CD14-positive monocyte (primary cell): Measurements from ENCODE around the gene NIPAL3. TPM values are rescaled to one million over a fixed set of nuclear protein-coding genes. Genes with fewer than 3 reads are reported as not detected.
"Not testable (repeated sequence)": the region's sequence is repeated elsewhere in the genome, so short reads cannot be mapped to it uniquely, and the experiment has no call there.

ENCODE experiments used
- DNase-seq, 3 donors: peaks; one replicate each; pipeline ENCODE4 v3.0.0-alpha.2; 2011 to 2022
- H2AFZ ChIP-seq: 2 replicates; pipeline ENCODE4 v1.6.0; 2012; ENCODE audit warnings: mild to moderate bottlenecking, low read depth, low read length, inconsistent platforms; ENCODE audit not compliant: insufficient read depth, poor library complexity, severe bottlenecking
- H3K27ac ChIP-seq, 2 donors: 1 replicate in 1 of 2; 2 replicates in 1 of 2; pipeline ENCODE4 v1.5.1; 2012 to 2013; ENCODE audit warnings: low read length in 2 of 2, control low read depth in 1 of 2, inconsistent platforms in 1 of 2, low read depth in 1 of 2, mild to moderate bottlenecking in 1 of 2
- H3K27me3 ChIP-seq, 2 donors: one replicate each; pipeline versions ENCODE4 v1.6.0 to v1.6.1; 2011 to 2013; ENCODE audit warnings: low read length in 2 of 2; ENCODE audit not compliant: control insufficient read depth in 2 of 2, insufficient read depth in 2 of 2
- H3K36me3 ChIP-seq, 2 donors: replicated peaks in 1 of 2; 1 replicate in 1 of 2; 2 replicates in 1 of 2; pipeline versions ENCODE4 v1.5.1 to v1.6.1; 2012 to 2013; ENCODE audit warnings: low read length in 2 of 2, control low read depth in 1 of 2, inconsistent platforms in 1 of 2, mild to moderate bottlenecking in 1 of 2; ENCODE audit not compliant: insufficient read depth in 2 of 2, control insufficient read depth in 1 of 2
- H3K4me1 ChIP-seq, 2 donors: 1 replicate in 1 of 2; 2 replicates in 1 of 2; pipeline versions ENCODE4 v1.5.1 to v1.6.1; 2012 to 2013; ENCODE audit warnings: low read length in 2 of 2, control low read depth in 1 of 2, inconsistent platforms in 1 of 2, mild to moderate bottlenecking in 1 of 2, moderate library complexity in 1 of 2; ENCODE audit not compliant: insufficient read depth in 2 of 2, control insufficient read depth in 1 of 2
- H3K4me2 ChIP-seq: replicated peaks from 2 replicates; pipeline ENCODE3; 2012; ENCODE audit warnings: low read length, moderate library complexity, mild to moderate bottlenecking; ENCODE audit not compliant: poor library complexity, severe bottlenecking; ENCODE audit errors: extremely low read depth
- H3K4me3 ChIP-seq, 3 experiments: fragments of 200-600 bp in 1 of 3; sonication (generic) in 1 of 3; replicated peaks in 1 of 3; 1 replicate in 2 of 3; 2 replicates in 1 of 3; pipeline ENCODE4 v1.5.1; 2011 to 2013; ENCODE audit warnings: low read length in 3 of 3, mild to moderate bottlenecking in 3 of 3, control low read depth in 2 of 3, low read depth in 2 of 3, inconsistent platforms in 1 of 3, moderate library complexity in 1 of 3
- H3K79me2 ChIP-seq: 2 replicates; pipeline ENCODE4 v1.6.0; 2012; ENCODE audit warnings: mild to moderate bottlenecking, control low read depth, inconsistent platforms, low read length, moderate library complexity; ENCODE audit not compliant: insufficient read depth
- H3K9ac ChIP-seq: 2 replicates; pipeline ENCODE4 v1.6.0; 2017; ENCODE audit warnings: low read length, mild to moderate bottlenecking; ENCODE audit not compliant: insufficient read depth, poor library complexity, severe bottlenecking
- H3K9me3 ChIP-seq, 2 donors: replicated peaks in 1 of 2; 1 replicate in 1 of 2; 2 replicates in 1 of 2; pipeline versions ENCODE4 v1.5.1 to v1.6.1; 2012 to 2013; ENCODE audit warnings: low read length in 2 of 2, control low read depth in 1 of 2; ENCODE audit not compliant: control insufficient read depth in 1 of 2, insufficient read depth in 1 of 2
- H4K20me1 ChIP-seq: 2 replicates; pipeline ENCODE4 v1.6.0; 2012; ENCODE audit warnings: mild to moderate bottlenecking, low read length, control low read depth, moderate library complexity; ENCODE audit not compliant: insufficient read depth
- H3K27ac Mint-ChIP-seq, 7 donors: one replicate each; pipeline ENCODE4 v1.8.0; 2020; ENCODE audit warnings: mild to moderate bottlenecking in 7 of 7, mixed read lengths in 7 of 7, moderate library complexity in 6 of 7, inconsistent platforms in 2 of 7
- H3K27me3 Mint-ChIP-seq, 3 donors: one replicate each; pipeline ENCODE4 v1.8.0; 2021 to 2022; ENCODE audit warnings: low read depth in 3 of 3, mild to moderate bottlenecking in 3 of 3, mixed read lengths in 3 of 3, moderate library complexity in 3 of 3, inconsistent platforms in 1 of 3
- H3K36me3 Mint-ChIP-seq, 2 donors: one replicate each; pipeline ENCODE4 v1.8.0; 2020; ENCODE audit warnings: mixed read lengths in 2 of 2, inconsistent platforms in 1 of 2, mild to moderate bottlenecking in 1 of 2
- H3K4me1 Mint-ChIP-seq: one replicate; pipeline ENCODE4 v1.8.0; 2020; ENCODE audit warnings: mild to moderate bottlenecking, mixed read lengths
- H3K4me3 Mint-ChIP-seq, 2 donors: one replicate each; pipeline ENCODE4 v1.8.0; 2020; ENCODE audit warnings: mild to moderate bottlenecking in 2 of 2, mixed read lengths in 2 of 2, moderate library complexity in 1 of 2
- H3K9me3 Mint-ChIP-seq, 7 donors: one replicate each; pipeline ENCODE4 v1.8.0; 2020 to 2022; ENCODE audit warnings: mixed read lengths in 7 of 7, mild to moderate bottlenecking in 6 of 7, moderate library complexity in 6 of 7, inconsistent platforms in 2 of 7
- WGBS: methylation state at CpG from one replicate; pipeline ENCODE4 v1.1.5; 2013; ENCODE audit warnings: missing lambda C conversion rate; ENCODE audit not compliant: insufficient coverage; 5-methylcytosine and 5-hydroxymethylcytosine counted together
- intact Hi-C, 2 donors: fragments of 100-400 bp; cut with micrococcal nuclease; formaldehyde crosslinking; loops; one replicate each; pipeline versions ENCODE4 v1.15.0 to v1.15.1; 2023
- polyA plus RNA-seq, 3 donors: library from polyadenylated mRNA; depleted of rRNA in 1 of 3; unstranded in 2 of 3; stranded (reverse) in 1 of 3; fragments of 300-500 nt in 2 of 3; fragments of >200 nt in 1 of 3; fragmentation: Illumina TruSeq in 2 of 3; gene quantifications; 1 replicate in 2 of 3; 2 replicates in 1 of 3; pipeline ENCODE4 v1.2.3, GENCODE V29; 2012 to 2021
- TF ChIP-seq, protein P1 (sequence below): fragments of 200-600 bp; IDR thresholded peaks from one replicate; pipeline ENCODE4 v1.8.0; 2022; ENCODE audit warnings: antibody characterized with exemption, mild to moderate bottlenecking

Gene NIPAL3
- polyA plus RNA-seq, 3 donors: 5.9 to 9.6 (median 6.6) TPM

DNA sequence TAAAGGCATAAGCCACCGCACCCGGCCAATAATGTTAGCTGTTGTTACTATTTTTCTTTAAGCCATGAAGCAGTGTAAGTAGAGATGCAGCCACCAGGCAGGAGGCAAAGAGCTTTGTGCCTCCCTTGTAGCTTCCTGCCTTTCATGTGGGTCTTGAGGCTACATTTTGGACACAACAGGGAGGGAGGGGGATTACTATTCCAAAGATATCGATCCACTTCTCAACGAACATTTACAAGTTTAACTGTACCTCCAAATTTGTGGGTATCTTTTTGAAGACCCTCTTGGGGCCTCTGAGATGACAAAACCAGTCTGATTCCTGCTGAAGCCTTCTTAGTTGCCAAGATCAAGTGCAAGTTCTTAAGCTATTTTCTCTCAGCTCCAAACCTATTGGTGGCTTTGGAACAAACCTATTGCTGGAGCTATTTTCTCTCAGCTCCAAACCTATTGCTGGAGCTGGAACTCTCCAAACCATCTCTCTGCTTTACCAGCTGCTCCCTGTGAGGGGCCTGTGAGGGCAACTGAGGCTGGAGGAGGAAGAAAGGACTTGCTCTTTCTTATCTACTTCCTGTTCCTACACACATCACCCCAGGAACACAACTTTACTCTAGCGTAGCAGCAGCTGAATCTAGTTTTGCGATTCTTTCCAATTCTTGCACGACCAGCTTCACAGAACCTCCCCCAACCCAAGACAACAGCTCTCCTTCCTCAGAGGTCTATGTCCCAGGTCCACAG lies 70.9 kb downstream of the NIPAL3 start:
- no peak overlapping the region for H3K4me3 ChIP-seq
- no peaks in the 10 kb centered on the region for H3K36me3 ChIP-seq
- no peaks in the 10 kb centered on the region for H3K27me3 ChIP-seq
- Mint-ChIP-seq H3K9me3 (peaks cover 8 to 18% (median 9%) of the 10 kb centered on the region in 7 donors), H3K27me3 (peaks cover 0 to 4% (median 1%) of the 10 kb centered on the region in 3 donors), H3K27ac (no peak overlapping the region), H3K4me1 (peaks cover 11% of the 10 kb centered on the region), H3K36me3 (peaks cover 0 to 3% of the 10 kb centered on the region in 2 donors), H3K4me3 (no peak overlapping the region)
- no peaks in the 10 kb centered on the region for H4K20me1 ChIP-seq
- H3K9ac ChIP-seq: no peak overlapping the region
- no peaks in the 10 kb centered on the region for H3K79me2 ChIP-seq
- WGBS: 78% methylated on average over 5 of the region's 7 CpGs
- DNase-seq: no peak
- intact Hi-C loops: no loop called here
- no peak overlapping the region for H3K4me2 ChIP-seq
- H2AFZ ChIP-seq: no peak overlapping the region
- TF ChIP-seq, protein P1, sequence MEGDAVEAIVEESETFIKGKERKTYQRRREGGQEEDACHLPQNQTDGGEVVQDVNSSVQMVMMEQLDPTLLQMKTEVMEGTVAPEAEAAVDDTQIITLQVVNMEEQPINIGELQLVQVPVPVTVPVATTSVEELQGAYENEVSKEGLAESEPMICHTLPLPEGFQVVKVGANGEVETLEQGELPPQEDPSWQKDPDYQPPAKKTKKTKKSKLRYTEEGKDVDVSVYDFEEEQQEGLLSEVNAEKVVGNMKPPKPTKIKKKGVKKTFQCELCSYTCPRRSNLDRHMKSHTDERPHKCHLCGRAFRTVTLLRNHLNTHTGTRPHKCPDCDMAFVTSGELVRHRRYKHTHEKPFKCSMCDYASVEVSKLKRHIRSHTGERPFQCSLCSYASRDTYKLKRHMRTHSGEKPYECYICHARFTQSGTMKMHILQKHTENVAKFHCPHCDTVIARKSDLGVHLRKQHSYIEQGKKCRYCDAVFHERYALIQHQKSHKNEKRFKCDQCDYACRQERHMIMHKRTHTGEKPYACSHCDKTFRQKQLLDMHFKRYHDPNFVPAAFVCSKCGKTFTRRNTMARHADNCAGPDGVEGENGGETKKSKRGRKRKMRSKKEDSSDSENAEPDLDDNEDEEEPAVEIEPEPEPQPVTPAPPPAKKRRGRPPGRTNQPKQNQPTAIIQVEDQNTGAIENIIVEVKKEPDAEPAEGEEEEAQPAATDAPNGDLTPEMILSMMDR: no peak
- peaks cover 8 to 12% of the 10 kb centered on the region in 2 donors for H3K4me1 ChIP-seq
- H3K9me3 ChIP-seq: peaks cover 0 to 13% of the 10 kb centered on the region in 2 donors
- H3K27ac ChIP-seq: no peak overlapping the region

DNA sequence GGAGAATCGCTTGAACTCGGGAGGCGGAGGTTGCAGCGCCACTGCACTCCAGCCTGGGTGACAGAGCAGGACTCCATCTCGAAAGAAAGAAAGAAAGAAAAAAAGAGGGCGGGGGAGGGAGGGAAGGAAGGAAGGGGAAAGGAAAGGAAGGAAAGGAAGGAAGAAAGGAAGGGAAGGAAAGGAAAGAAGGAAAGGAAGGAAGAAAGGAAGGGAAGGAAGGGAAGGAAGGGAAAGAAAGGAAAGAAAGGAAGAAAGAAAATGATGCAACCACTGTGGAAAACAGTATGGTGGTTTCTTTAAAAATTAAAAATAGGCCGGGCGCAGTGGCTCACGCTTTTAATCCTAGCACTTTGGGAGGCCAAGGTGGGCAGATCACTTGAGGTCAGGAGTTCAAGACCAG lies 71.9 kb downstream of the NIPAL3 start:
- Histone ChIP-seq H3K9ac (no peak overlapping the region), H3K4me1 (peaks cover 0 to 2% of the 10 kb centered on the region in 2 donors), H2AFZ (no peak overlapping the region), H3K9me3 (peaks cover 0 to 13% of the 10 kb centered on the region in 2 donors), H3K4me3 (no peak overlapping the region), H3K4me2 (no peak overlapping the region), H3K79me2 (no peaks in the 10 kb centered on the region), H3K27ac (no peak overlapping the region), H3K27me3 (no peaks in the 10 kb centered on the region), H3K36me3 (no peaks in the 10 kb centered on the region), H4K20me1 (no peaks in the 10 kb centered on the region)
- Mint-ChIP-seq H3K36me3 (peaks cover 0 to 3% of the 10 kb centered on the region in 2 donors), H3K4me3 (no peak overlapping the region), H3K9me3 (peaks cover 7 to 16% (median 9%) of the 10 kb centered on the region in 7 donors), H3K27ac (no peak overlapping the region), H3K27me3 (peaks cover 0 to 4% (median 1%) of the 10 kb centered on the region in 3 donors), H3K4me1 (peaks cover 3% of the 10 kb centered on the region)
- no peak for DNase-seq
- intact Hi-C loops: no loop called here
- TF ChIP-seq, protein P1: no peak
- 73% methylated on average over 6 of the region's 9 CpGs for WGBS

DNA sequence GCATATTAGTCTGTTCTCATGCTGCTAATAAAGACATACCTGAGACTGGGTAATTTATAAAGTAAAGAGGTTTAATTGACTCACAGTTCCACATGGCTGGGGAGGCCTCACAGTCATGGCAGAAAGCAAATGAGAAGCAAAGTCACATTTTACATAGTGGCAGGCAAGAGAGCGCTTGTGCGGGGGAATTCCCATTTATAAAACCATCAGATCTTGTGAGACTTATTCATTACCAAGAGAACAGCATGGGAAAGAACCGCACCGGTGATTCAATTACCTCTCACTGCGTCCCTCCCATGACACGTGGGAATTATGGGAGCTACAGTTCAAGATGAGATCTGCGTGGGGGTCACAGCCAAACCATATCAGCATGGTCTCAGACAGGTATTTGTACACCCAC lies 72.6 kb downstream of the NIPAL3 start:
- intact Hi-C loops: not testable (repeated sequence)

More for the DNA sequence above, 72.6 kb downstream of the NIPAL3 start:
- H3K9ac ChIP-seq, H3K27me3 ChIP-seq, H3K36me3 ChIP-seq, H3K4me1 Mint-ChIP-seq, H3K4me2 ChIP-seq, H2AFZ ChIP-seq, H3K4me3 Mint-ChIP-seq, H3K27ac ChIP-seq, H3K27me3 Mint-ChIP-seq, H3K4me3 ChIP-seq, H3K79me2 ChIP-seq, H3K4me1 ChIP-seq, H4K20me1 ChIP-seq, H3K36me3 Mint-ChIP-seq: not testable (repeated sequence)
- peak in 1 of 3 donors; percentile 26 for DNase-seq
- peaks cover 0 to 13% of the 10 kb centered on the region in 2 donors for H3K9me3 ChIP-seq
- Mint-ChIP-seq H3K9me3 (peaks cover 7 to 16% (median 9%) of the 10 kb centered on the region in 7 donors), H3K27ac (peak overlapping the region in 1 of 7 donors; percentile 27)
- WGBS: 97% methylated on average over 6 of the region's 7 CpGs
